Activated naive CD8-positive, alpha-beta T cell treated with anti-CD3 and anti-CD28 coated beads, Interleukin-2, amount 10 ng/mL, durations not matched to agents 7 days and 5 days (primary cell): ENCODE data around the gene SRCIN1. TPM values are rescaled to one million over a fixed set of nuclear protein-coding genes. Genes with fewer than 3 reads are reported as not detected.
"Not testable (repeated sequence)": the region's sequence is repeated elsewhere in the genome, so short reads cannot be mapped to it uniquely, and the experiment has no call there.

ENCODE experiments used
- ATAC-seq: fragments of 150-1000 bp; cut with Tn5 transposase; one replicate; pipeline ENCODE4 v1.10.0; 2021; ENCODE audit warnings: low read depth, moderate library complexity
- POLR2A ChIA-PET: fragments of 350-600 bp; sonication (Branson Sonifier 250); formaldehyde crosslinking; loops from one replicate; lab custom pipeline; 2021; ENCODE audit warnings: antibody characterized with exemption; lab: Charles Lee
- DNase-seq: peaks from one replicate; pipeline ENCODE4 v3.0.0; 2021
- H3K27ac Mint-ChIP-seq: one replicate; pipeline ENCODE4 v1.8.0; 2022; ENCODE audit warnings: mild to moderate bottlenecking, mixed read lengths
- H3K27me3 Mint-ChIP-seq: one replicate; pipeline ENCODE4 v1.8.0; 2022; ENCODE audit warnings: mild to moderate bottlenecking, moderate library complexity, mixed read lengths
- H3K36me3 Mint-ChIP-seq: one replicate; pipeline ENCODE4 v1.8.0; 2021; ENCODE audit warnings: mild to moderate bottlenecking, mixed read lengths
- H3K4me1 Mint-ChIP-seq: one replicate; pipeline ENCODE4 v1.8.0; 2021; ENCODE audit warnings: mixed read lengths
- H3K4me3 Mint-ChIP-seq: one replicate; pipeline ENCODE4 v1.8.0; 2022; ENCODE audit warnings: mild to moderate bottlenecking, moderate library complexity, mixed read lengths
- H3K9me3 Mint-ChIP-seq: one replicate; pipeline ENCODE4 v1.8.0; 2021; ENCODE audit warnings: mixed read lengths
- total RNA-seq, 2 experiments: library from RNA; stranded (reverse); gene quantifications; one replicate each; pipeline ENCODE4 v1.2.3, GENCODE V29; 2021

The SRCIN1 gene
- total RNA-seq: under 1 TPM in 1 of 2 experiments, not detected in 1; 0.11 TPM

- H3K27me3 Mint-ChIP-seq: peaks cover 75% of the 10 kb centered on the region
- no peaks in the 10 kb centered on the region for H3K36me3 Mint-ChIP-seq
- POLR2A ChIA-PET: interaction anchor here (1.8 kb wide), 1 partner anchor 48 kb away, joined by 7 read pairs; no protein-coding TSS in a partner anchor
- H3K9me3 Mint-ChIP-seq: no peaks in the 10 kb centered on the region
- peak within 1 kb of the TSS; percentile 75 for H3K4me3 Mint-ChIP-seq
- peaks cover 15% of the 10 kb centered on the region for H3K4me1 Mint-ChIP-seq
- DNase-seq (peak; percentile 77), ATAC-seq (peak; percentile 43)
- H3K27ac Mint-ChIP-seq: no peak within 1 kb of the TSS
These were observed at the start of gene SRCIN1 for GRCh38 chr17:38605841-38606645. Gene SRCIN1, minus strand, starts transcription at chr17:38605952. Its CDS starts 247 bp downstream, at chr17:38605705.

DNA sequence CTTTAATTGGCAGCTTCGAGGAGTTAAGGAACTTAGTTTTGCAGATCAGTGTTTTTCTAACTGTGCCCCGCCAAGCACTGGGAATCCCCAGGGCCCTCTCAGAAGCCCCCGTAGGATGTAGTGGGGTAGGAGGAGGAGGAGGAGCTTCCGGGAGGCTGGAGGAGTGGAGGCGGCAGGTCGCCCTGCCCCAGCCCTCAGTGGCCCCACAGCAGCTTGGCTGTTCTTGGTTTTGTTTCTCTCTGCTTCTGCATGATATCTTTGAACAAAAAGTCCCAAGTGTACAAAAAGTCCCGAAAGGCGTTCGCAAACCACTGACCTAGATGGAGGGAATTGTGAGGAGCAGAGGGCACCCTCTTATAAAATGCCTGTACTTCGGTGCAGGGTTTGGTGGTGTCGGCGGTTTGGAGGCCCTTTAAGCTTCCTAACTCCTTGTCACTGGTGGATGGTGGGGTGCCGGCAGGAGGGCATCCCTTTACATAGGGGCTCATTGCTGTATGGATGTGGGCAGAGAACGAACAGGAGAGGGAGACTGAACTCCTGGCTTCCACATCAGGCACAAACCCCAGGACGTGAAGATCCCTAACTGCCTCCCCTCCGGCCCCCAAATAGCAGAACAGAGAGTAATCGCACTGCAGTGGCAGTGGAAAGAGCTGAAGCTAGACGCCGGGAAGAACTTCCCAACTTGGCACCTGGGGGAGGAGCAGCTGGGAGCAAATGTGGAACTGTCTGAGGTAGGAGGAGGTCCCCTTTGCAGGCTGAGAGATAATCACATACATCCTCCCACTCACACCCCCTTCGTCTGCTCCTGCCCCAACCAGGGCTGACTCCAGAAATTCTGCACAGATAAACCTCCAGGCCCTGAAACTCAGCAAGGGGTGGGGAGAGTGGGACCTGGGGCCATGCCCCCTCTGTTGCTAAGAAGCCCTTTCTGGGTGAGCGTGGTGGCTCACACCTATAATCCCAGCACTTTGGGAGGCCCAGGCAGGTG lies 49.0 kb upstream of the SRCIN1 start:
- DNase-seq: no peak
- POLR2A ChIA-PET: no interaction called here
- H3K27me3 Mint-ChIP-seq: peaks cover 12% of the 10 kb centered on the region
- H3K4me1 Mint-ChIP-seq: peaks cover 23% of the 10 kb centered on the region
- no peak overlapping the region for H3K27ac Mint-ChIP-seq
- ATAC-seq: peak; percentile 39
- no peaks in the 10 kb centered on the region for H3K36me3 Mint-ChIP-seq
- H3K4me3 Mint-ChIP-seq: peak overlapping the region; percentile 10
- H3K9me3 Mint-ChIP-seq: no peaks in the 10 kb centered on the region

- ATAC-seq (no peak), DNase-seq (no peak)
- no peak overlapping the region for H3K27ac Mint-ChIP-seq
- H3K4me3 Mint-ChIP-seq: no peak overlapping the region
- H3K4me1 Mint-ChIP-seq: peaks cover 21% of the 10 kb centered on the region
- POLR2A ChIA-PET: no interaction called here
- peaks cover 14% of the 10 kb centered on the region for H3K27me3 Mint-ChIP-seq
- H3K9me3 Mint-ChIP-seq: no peaks in the 10 kb centered on the region
- H3K36me3 Mint-ChIP-seq: no peaks in the 10 kb centered on the region
These were observed 47.9 kb upstream of the SRCIN1 start for GRCh38 chr17:38653679-38654078.

GRCh38 chr17:38653230-38653629 lies 47.5 kb upstream of the SRCIN1 start:
- DNase-seq (no peak), ATAC-seq (no peak)
- H3K36me3 Mint-ChIP-seq: no peaks in the 10 kb centered on the region
- H3K27ac Mint-ChIP-seq: no peak overlapping the region
- peaks cover 16% of the 10 kb centered on the region for H3K27me3 Mint-ChIP-seq
- no peaks in the 10 kb centered on the region for H3K9me3 Mint-ChIP-seq
- POLR2A ChIA-PET: no interaction called here
- peaks cover 16% of the 10 kb centered on the region for H3K4me1 Mint-ChIP-seq
- no peak overlapping the region for H3K4me3 Mint-ChIP-seq

GRCh38 chr17:38650653-38651173 lies 45.0 kb upstream of the SRCIN1 start:
- POLR2A ChIA-PET: interaction anchor here (0.6 kb wide), 1 partner anchor 19 kb away, joined by 3 read pairs; no protein-coding TSS in a partner anchor
- H3K27me3 Mint-ChIP-seq: peaks cover 23% of the 10 kb centered on the region
- not testable (repeated sequence) for H3K27ac Mint-ChIP-seq, H3K4me3 Mint-ChIP-seq, H3K36me3 Mint-ChIP-seq, H3K4me1 Mint-ChIP-seq, H3K9me3 Mint-ChIP-seq, ATAC-seq, DNase-seq

DNA sequence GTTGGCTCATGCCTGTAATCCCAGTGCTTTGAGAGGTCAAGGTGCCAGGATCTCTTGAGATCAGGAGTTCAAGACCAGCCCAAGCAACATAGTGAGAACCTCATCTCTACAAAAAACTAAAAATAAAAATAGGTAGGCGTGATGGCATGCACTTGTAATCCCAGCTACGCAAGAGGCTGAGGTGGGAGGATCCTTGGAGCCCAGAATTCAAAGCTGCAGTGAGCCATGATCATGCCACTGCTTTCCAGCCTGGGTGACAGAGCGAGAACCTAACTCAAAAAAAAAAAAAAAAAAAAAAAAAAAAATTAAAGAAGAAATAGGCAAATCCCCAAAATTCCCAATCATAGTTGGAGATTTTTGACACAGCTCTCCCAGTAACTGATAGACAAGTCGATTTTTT lies 32.2 kb upstream of the SRCIN1 start:
- H3K4me3 Mint-ChIP-seq: no peak overlapping the region
- no peak overlapping the region for H3K27ac Mint-ChIP-seq
- H3K9me3 Mint-ChIP-seq: no peaks in the 10 kb centered on the region
- no peak for DNase-seq
- peaks cover 33% of the 10 kb centered on the region for H3K27me3 Mint-ChIP-seq
- H3K36me3 Mint-ChIP-seq: no peaks in the 10 kb centered on the region
- no peak for ATAC-seq
- POLR2A ChIA-PET: no interaction called here
- H3K4me1 Mint-ChIP-seq: no peaks in the 10 kb centered on the region

DNA sequence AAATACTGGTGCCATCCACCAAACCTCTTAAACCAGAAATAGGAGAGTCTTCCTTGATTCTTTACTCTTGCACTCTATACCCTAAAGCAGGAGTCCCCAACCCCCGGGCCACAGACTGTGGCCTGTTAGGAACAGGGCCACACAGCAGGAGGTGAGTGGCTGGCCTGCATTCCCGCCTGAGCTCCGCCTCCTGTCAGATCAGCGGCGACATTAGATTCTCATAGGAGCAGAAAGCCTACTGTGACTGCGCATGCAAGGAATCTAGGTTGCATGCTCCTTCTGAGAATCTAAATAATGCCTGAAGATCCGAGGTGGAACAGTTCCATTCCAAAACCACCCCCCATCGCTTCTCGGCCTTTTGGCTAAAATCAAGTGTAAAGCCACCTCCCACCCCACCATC lies 30.3 kb upstream of the SRCIN1 start:
- H3K27ac Mint-ChIP-seq: no peak overlapping the region
- ATAC-seq: no peak
- no peak for DNase-seq
- no peak overlapping the region for H3K4me3 Mint-ChIP-seq
- POLR2A ChIA-PET: no interaction called here
- H3K4me1 Mint-ChIP-seq: no peaks in the 10 kb centered on the region
- peaks cover 25% of the 10 kb centered on the region for H3K27me3 Mint-ChIP-seq
- H3K36me3 Mint-ChIP-seq: no peaks in the 10 kb centered on the region
- no peaks in the 10 kb centered on the region for H3K9me3 Mint-ChIP-seq

DNA sequence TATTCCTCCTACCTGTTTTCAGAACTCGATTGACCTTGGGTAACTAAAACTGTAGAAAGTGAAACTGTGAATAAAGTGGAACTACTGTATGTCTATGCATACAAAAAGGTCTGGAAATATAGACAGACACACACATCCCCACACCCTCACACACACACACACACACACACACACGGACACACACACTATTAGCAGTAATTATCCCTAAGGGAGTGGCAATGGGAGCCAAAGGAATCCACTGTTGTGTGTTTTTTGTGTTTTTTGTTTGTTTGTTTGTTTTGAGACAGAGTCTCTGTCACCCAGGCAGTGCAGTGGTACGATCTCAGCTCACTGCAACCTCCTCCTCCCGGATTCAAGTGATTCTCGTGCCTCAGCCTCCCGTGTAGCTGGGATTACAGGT lies 26.6 kb upstream of the SRCIN1 start:
- H3K9me3 Mint-ChIP-seq: no peaks in the 10 kb centered on the region
- no peak for DNase-seq
- no peaks in the 10 kb centered on the region for H3K36me3 Mint-ChIP-seq
- no peak overlapping the region for H3K4me3 Mint-ChIP-seq
- peaks cover 13% of the 10 kb centered on the region for H3K27me3 Mint-ChIP-seq
- no peak overlapping the region for H3K27ac Mint-ChIP-seq
- H3K4me1 Mint-ChIP-seq: peaks cover 1% of the 10 kb centered on the region
- POLR2A ChIA-PET: no interaction called here
- no peak for ATAC-seq

- no peak overlapping the region for H3K4me3 Mint-ChIP-seq
- POLR2A ChIA-PET: no interaction called here
- no peaks in the 10 kb centered on the region for H3K36me3 Mint-ChIP-seq
- H3K27ac Mint-ChIP-seq: no peak overlapping the region
- ATAC-seq: no peak
- peaks cover 4% of the 10 kb centered on the region for H3K4me1 Mint-ChIP-seq
- H3K9me3 Mint-ChIP-seq: peaks cover 2% of the 10 kb centered on the region
- peaks cover 18% of the 10 kb centered on the region for H3K27me3 Mint-ChIP-seq
- no peak for DNase-seq
These were observed 22.7 kb upstream of the SRCIN1 start for GRCh38 chr17:38628441-38628840.

DNA sequence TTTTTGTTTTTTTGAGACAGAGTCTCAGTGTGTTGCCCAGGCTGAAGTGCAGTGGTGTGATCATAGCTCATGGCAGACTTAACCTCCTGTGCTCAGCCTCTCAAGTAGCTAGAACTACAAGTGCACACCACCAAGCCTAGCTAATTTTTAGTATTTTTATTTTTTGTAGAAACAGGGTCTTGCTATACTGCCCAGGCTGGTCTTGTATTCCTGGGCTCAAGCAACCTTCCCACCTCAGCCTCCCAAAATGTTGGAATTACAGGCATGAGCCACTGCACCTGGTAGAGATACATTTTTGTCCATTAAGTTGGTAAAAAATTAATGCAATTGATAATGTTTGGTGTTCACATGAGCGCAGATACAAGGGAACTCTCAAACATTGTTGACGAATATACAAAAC lies 22.2 kb upstream of the SRCIN1 start:
- peaks cover 4% of the 10 kb centered on the region for H3K4me1 Mint-ChIP-seq
- no peak for DNase-seq
- peaks cover 2% of the 10 kb centered on the region for H3K9me3 Mint-ChIP-seq
- peaks cover 21% of the 10 kb centered on the region for H3K27me3 Mint-ChIP-seq
- H3K27ac Mint-ChIP-seq: no peak overlapping the region
- POLR2A ChIA-PET: no interaction called here
- ATAC-seq: no peak
- H3K36me3 Mint-ChIP-seq: no peaks in the 10 kb centered on the region
- no peak overlapping the region for H3K4me3 Mint-ChIP-seq

DNA sequence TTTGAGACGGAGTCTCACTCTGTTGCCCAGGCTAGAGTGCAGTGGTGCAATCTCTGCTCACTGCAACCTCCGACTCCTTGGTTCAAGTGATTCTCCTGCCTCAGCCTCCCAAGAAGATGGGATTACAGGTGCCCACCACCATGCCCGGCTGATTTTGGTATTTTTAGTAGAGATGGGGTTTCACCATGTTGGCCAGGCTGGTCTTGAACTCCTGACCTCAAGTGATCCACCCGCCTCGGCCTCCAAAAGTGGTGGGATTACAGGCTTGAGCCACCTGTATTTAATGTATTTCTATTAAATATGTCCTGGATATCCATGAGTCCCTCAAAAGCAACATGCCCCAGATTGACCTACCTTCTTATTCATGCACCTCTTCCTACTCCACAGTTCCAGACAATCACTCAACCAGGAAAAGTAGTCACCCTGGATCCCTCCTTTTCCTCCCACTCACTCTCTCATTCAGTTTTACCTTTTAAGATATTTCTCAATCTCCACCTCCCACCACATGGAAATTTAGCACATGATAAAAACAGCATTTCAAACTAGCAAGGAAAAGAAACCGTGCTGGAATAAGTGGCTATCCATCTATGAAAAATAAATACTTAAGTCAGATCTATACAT lies 21.0 kb upstream of the SRCIN1 start:
- DNase-seq, H3K4me1 Mint-ChIP-seq, H3K27ac Mint-ChIP-seq, POLR2A ChIA-PET, ATAC-seq, H3K4me3 Mint-ChIP-seq, H3K9me3 Mint-ChIP-seq, H3K36me3 Mint-ChIP-seq: not testable (repeated sequence)
- peaks cover 26% of the 10 kb centered on the region for H3K27me3 Mint-ChIP-seq

GRCh38 chr17:38625482-38625881 lies 19.7 kb upstream of the SRCIN1 start:
- POLR2A ChIA-PET: no interaction called here
- ATAC-seq (no peak), DNase-seq (no peak)
- no peaks in the 10 kb centered on the region for H3K36me3 Mint-ChIP-seq
- H3K27me3 Mint-ChIP-seq: peaks cover 31% of the 10 kb centered on the region
- no peak overlapping the region for H3K4me3 Mint-ChIP-seq
- H3K27ac Mint-ChIP-seq: no peak overlapping the region
- peaks cover 2% of the 10 kb centered on the region for H3K9me3 Mint-ChIP-seq
- H3K4me1 Mint-ChIP-seq: peaks cover 4% of the 10 kb centered on the region
